A673 (cell line): ENCODE results near the gene ELOF1. TPM values are rescaled to one million over a fixed set of nuclear protein-coding genes. Genes with fewer than 3 reads are reported as not detected.
"Not testable (repeated sequence)": the region's sequence is repeated elsewhere in the genome, so short reads cannot be mapped to it uniquely, and the experiment has no call there.

Source experiments
- BruUV-seq: library from RNA; stranded (reverse); fragments of 400-500 nt; replicated peaks from 2 replicates; lab custom pipeline; 2021; lab: Mats Ljungman, UMichigan
- CTCF ChIA-PET: fragments of 300-600 bp; sonication (Branson Sonifier 250); formaldehyde crosslinking; loops from one replicate; lab custom pipeline; 2022; ENCODE audit warnings: antibody characterized with exemption; lab: Charles Lee
- POLR2A ChIA-PET: fragments of 300-600 bp; sonication (Branson Sonifier 250); formaldehyde crosslinking; loops from one replicate; lab custom pipeline; 2022; ENCODE audit warnings: antibody characterized with exemption; ENCODE audit not compliant: low non-redundant PET; lab: Charles Lee
- DNase-seq: peaks from one replicate; pipeline ENCODE4 v3.0.0-alpha.2; 2015; ENCODE audit warnings: low spot score
- H3K27ac ChIP-seq: fragments of 200-600 bp; sonication (generic); 2 replicates; pipeline ENCODE4 v1.5.1; 2016; ENCODE audit warnings: mixed run types, low read depth, mild to moderate bottlenecking, mixed read lengths, antibody characterized with exemption, low read length; ENCODE audit not compliant: poor library complexity, severe bottlenecking
- H3K27me3 ChIP-seq: fragments of 200-600 bp; sonication (generic); replicated peaks from 2 replicates; pipeline ENCODE4 v1.6.1; 2017; ENCODE audit warnings: mixed run types, low read depth, mild to moderate bottlenecking, mixed read lengths, antibody characterized with exemption, low read length; ENCODE audit not compliant: insufficient read depth, poor library complexity
- H3K36me3 ChIP-seq: fragments of 200-600 bp; sonication (generic); 2 replicates; pipeline ENCODE4 v1.6.1; 2016; ENCODE audit warnings: mixed run types, mild to moderate bottlenecking, mixed read lengths, antibody characterized with exemption, low read length; ENCODE audit not compliant: insufficient read depth, poor library complexity, severe bottlenecking
- H3K4me1 ChIP-seq: fragments of 200-600 bp; sonication (generic); 2 replicates; pipeline ENCODE4 v1.6.1; 2017; ENCODE audit warnings: mixed run types, mild to moderate bottlenecking, mixed read lengths, antibody characterized with exemption, low read length; ENCODE audit not compliant: insufficient read depth, poor library complexity, severe bottlenecking
- H3K4me3 ChIP-seq: fragments of 200-600 bp; sonication (generic); 2 replicates; pipeline ENCODE4 v1.5.1; 2016; ENCODE audit warnings: low read depth, mixed run types, mild to moderate bottlenecking, mixed read lengths, low read length; ENCODE audit not compliant: poor library complexity, severe bottlenecking
- H3K9me3 ChIP-seq: fragments of 200-600 bp; sonication (generic); 2 replicates; pipeline ENCODE4 v1.6.1; 2016; ENCODE audit warnings: mixed run types, low read depth, mild to moderate bottlenecking, mixed read lengths, antibody characterized with exemption, low read length; ENCODE audit not compliant: poor library complexity, severe bottlenecking
- CTCF ChIP-seq: fragments of 300-800, 200-600 bp; sonication (generic); conservative IDR thresholded peaks from 2 replicates; pipeline ENCODE4 v1.5.1; 2017; ENCODE audit warnings: low read depth, mild to moderate bottlenecking, antibody characterized with exemption, low read length, moderate library complexity, mixed read lengths
- EZH2 ChIP-seq: fragments of 200-600 bp; sonication (generic); IDR thresholded peaks from 2 replicates; pipeline ENCODE4 v1.6.1; 2017; ENCODE audit warnings: borderline replicate concordance, low read depth, mild to moderate bottlenecking, mixed read lengths, antibody characterized with exemption, low read length; ENCODE audit not compliant: poor library complexity, severe bottlenecking
- intact Hi-C: fragments of 100-400 bp; cut with micrococcal nuclease; formaldehyde crosslinking; loops from one replicate; pipeline ENCODE4 v1.10.0; 2022; ENCODE audit not compliant: unreplicated experiment
- total RNA-seq: library from RNA; stranded (reverse); gene quantifications from 2 replicates; pipeline ENCODE4 v1.2.3, GENCODE V29; 2021

Gene ELOF1
- total RNA-seq, 1 experiment from 2014 or later: 97.9 TPM

- intact Hi-C loops: no loop called here
- no peaks in the 10 kb centered on the region for H3K4me1 ChIP-seq
- TF ChIP-seq CTCF (no peak), EZH2 (no peak)
- no peaks in the 10 kb centered on the region for H3K27me3 ChIP-seq
- DNase-seq: no peak
- ChIA-PET POLR2A (interaction anchor here (0.6 kb wide), 1 partner anchor 302 kb away, joined by 3 read pairs; no protein-coding TSS in a partner anchor), CTCF (interaction anchor here (0.7 kb wide), 1 partner anchor 22 kb away, joined by 4 read pairs; no protein-coding TSS in a partner anchor)
- BruUV-seq: no TSS peak
- no peaks in the 10 kb centered on the region for H3K9me3 ChIP-seq
- no peaks in the 10 kb centered on the region for H3K36me3 ChIP-seq
- no peak overlapping the region for H3K4me3 ChIP-seq
- no peak overlapping the region for H3K27ac ChIP-seq
Measured at GRCh38 chr19:11570039-11570462, 11.0 kb upstream of the ELOF1 start.

GRCh38 chr19:11566164-11566563, 7.1 kb upstream of the ELOF1 start:
- ChIA-PET CTCF (no interaction called here), POLR2A (no interaction called here)
- no TSS peak for BruUV-seq
- Histone ChIP-seq H3K27ac (no peak overlapping the region), H3K4me3 (no peak overlapping the region), H3K36me3 (no peaks in the 10 kb centered on the region), H3K4me1 (no peaks in the 10 kb centered on the region), H3K9me3 (no peaks in the 10 kb centered on the region), H3K27me3 (no peaks in the 10 kb centered on the region)
- DNase-seq: no peak
- TF ChIP-seq EZH2: no peak
- TF ChIP-seq CTCF: no peak
- intact Hi-C loops: no loop called here

GRCh38 chr19:11565649-11565980, 6.6 kb upstream of the ELOF1 start:
- H3K9me3 ChIP-seq, H3K4me1 ChIP-seq, POLR2A ChIA-PET, H3K36me3 ChIP-seq, BruUV-seq, H3K27ac ChIP-seq, H3K27me3 ChIP-seq, CTCF ChIA-PET, H3K4me3 ChIP-seq, intact Hi-C loops, DNase-seq: not testable (repeated sequence)

- not testable (repeated sequence) for BruUV-seq, H3K27ac ChIP-seq, H3K4me1 ChIP-seq, H3K4me3 ChIP-seq, DNase-seq, H3K36me3 ChIP-seq, H3K9me3 ChIP-seq, H3K27me3 ChIP-seq
- POLR2A ChIA-PET: interaction anchor here (0.7 kb wide), 1 partner anchor 79 kb away, joined by 9 read pairs; no protein-coding TSS in a partner anchor
- intact Hi-C loops: loop anchor here (5.0 kb wide), 1 partner anchor 248 kb away; the partner anchor contains the start of gene ZNF440
- CTCF ChIA-PET: interaction anchor here (0.7 kb wide), 1 partner anchor 1631 kb away, joined by 4 read pairs; no protein-coding TSS in a partner anchor
Measured at GRCh38 chr19:11564082-11564807, 5.2 kb upstream of the ELOF1 start.
